HG03135 (cell line): ENCODE data around the gene VAT1L.
A peak's percentile ranks its signal among the peaks of the same experiment; 100 is the strongest.
"Not testable (repeated sequence)": the region's sequence is repeated elsewhere in the genome, so short reads cannot be mapped to it uniquely, and the experiment has no call there.

Source experiments
- ATAC-seq: cut with Tn5 transposase; IDR thresholded peaks from one replicate; pipeline ENCODE4 v1.9.1; 2021; ENCODE audit warnings: mild to moderate bottlenecking, moderate library complexity; ENCODE audit not compliant: unreplicated experiment

Gene VAT1L

DNA sequence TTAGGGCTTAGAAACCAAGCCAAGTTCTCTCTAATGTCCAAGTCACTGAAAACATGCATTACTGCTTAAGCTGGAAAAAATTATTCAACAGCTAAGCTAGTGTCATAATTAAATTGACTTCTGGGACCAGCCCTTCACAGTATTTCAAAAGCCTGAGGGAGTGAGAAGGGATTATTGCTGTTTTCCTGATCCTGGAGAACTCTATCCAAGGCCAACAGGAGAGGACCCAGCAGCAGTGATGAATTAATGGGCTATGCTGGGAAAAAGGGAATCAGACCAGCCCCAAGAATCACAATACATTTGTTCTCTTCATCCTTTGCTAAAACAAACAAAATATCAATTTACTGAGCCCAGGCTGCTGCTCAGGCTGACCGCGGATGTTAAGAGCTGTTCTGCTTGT lies 199.4 kb downstream of the VAT1L start:
- no peak for ATAC-seq

DNA sequence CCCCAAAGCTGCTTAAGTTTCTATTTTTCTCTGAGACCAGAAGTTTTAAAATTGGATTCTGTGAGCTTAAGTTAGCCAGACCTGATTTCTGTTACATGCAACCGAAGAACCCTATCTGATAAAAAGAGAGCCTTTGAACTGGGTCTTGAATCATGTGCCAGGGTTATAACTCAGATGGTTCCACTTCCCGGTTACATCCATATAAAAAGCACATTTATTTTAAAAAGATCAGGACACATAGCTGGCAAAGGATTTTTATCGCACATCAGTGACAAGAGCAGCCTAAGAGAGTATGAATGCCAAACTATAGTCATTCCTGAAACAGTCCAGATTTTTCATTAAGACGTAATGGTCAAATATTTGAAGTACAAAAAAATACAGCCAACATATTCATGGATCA lies 201.5 kb downstream of the VAT1L start:
- ATAC-seq: no peak

DNA sequence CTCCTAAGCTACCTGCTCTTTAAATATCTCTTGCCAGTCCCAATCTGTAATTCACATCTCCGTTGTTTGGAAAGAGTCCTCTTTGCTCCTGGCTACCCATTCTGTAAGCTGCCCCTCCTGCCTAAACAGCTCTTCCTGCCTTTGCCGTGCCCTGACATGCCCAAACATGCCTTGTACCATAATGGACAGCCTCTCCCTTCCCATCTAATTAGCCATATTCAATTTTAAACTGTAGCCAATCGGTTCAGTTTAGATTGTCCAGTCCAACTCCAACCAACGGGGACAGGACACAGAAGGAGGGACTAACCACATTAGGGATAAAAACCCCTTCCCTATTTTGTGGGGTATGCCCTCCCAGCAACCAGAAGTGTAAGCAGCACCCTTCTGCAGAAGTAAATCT lies 203.3 kb downstream of the VAT1L start:
- no peak for ATAC-seq

GRCh38 chr16:77992381-77992780 lies 204.0 kb downstream of the VAT1L start:
- not testable (repeated sequence) for ATAC-seq

DNA sequence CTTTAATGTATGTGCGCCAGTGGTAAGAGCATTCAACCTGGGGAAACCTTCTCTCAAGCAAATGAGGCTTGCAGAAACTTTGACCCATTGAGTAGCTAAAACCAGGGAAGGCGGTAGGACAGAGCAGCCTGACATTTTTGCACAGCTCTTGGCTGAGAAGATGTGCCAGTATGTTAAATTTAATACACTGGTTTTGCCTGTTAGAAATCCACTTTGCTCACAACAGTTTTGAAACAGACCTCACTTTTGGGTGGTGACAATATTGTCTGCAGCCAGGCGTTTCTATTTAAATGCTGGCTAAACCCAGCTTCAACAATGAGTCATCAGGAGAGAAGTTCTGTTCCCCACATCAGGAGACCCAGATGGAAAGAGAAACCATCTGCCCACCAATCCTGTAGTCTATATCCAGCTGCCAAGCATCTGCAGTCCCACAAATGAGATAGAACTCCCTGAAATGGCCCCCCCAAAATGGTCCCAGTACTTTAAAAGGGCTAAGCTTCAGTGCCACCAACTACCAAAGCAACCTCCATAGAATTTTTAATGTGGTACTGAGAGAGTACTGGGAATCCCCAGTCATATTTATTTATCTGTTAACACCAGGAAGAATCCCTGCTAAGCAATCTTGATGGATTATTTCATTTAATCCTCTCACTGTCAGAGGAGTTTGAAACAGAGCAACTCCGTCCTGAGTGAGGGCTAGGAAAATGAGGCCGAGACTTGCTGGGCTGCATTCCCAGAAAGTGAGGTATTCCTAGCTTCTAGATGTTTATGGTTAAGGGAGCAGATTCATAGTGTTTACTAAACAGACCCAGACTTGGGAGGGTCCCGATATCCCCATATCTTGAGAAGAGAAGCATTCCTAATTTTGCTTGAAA lies 205.0 kb downstream of the VAT1L start:
- ATAC-seq: no peak

DNA sequence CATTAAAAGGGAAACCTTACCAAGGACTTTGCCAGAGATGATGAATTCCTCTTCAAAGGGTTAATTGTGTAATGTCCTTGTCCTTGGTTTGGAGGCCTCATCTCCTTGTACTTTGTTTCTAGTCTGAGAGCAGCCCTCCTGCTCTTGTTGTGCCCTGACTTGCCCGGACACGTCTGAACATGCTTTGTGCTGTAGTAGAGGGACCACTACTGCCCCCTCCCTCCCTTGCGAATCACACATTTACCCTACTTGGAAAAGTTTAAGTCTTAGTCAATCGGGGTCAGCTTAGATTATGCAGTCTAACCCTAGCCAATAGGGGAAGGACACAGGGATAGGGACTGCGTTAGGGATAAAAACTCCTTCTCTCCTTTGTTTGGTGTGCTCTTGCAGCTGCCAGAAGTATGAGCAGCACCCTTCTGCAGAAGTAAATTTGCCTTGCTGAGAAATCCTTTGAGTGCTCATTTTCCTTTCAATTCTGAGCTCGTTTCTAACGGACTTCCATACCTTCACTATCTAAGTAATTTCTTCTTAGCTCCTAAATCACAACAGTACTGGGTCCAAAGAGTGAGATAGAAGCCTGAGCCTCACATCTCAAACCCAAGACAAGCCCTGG lies 207.6 kb downstream of the VAT1L start:
- ATAC-seq: no peak

DNA sequence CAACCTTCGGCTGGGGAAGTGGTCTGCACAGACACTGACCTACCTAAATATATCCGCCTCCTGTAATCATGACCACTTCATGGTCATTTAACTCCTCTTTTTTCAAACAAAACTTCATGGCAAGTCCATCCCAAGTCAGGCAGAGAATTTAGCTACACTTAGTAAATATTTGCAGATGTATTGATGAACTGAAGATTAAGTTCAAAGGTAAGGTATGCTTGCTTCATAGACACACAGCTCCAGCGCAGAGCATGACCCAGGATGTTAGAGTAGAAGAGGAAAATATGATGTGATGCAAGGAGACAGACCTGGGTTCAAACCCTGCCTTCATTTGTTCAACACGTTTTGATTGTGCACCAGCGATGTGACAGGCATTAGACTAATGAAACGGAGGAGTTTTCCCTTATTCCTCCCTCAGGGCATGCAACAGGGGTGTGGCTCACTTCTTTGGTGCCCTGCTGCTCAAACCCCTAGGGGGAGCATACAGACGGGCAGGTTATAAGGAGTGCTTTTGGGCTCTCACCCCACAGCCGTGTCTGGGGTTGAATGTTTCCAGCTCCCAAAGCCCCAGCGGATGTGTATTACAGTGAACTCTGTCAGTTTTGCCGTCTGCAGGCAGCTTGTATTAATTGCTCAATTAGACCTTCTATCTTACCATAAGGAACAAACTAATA lies 210.1 kb downstream of the VAT1L start:
- ATAC-seq: no peak

GRCh38 chr16:78001451-78002025 lies 213.2 kb downstream of the VAT1L start:
- no peak for ATAC-seq

DNA sequence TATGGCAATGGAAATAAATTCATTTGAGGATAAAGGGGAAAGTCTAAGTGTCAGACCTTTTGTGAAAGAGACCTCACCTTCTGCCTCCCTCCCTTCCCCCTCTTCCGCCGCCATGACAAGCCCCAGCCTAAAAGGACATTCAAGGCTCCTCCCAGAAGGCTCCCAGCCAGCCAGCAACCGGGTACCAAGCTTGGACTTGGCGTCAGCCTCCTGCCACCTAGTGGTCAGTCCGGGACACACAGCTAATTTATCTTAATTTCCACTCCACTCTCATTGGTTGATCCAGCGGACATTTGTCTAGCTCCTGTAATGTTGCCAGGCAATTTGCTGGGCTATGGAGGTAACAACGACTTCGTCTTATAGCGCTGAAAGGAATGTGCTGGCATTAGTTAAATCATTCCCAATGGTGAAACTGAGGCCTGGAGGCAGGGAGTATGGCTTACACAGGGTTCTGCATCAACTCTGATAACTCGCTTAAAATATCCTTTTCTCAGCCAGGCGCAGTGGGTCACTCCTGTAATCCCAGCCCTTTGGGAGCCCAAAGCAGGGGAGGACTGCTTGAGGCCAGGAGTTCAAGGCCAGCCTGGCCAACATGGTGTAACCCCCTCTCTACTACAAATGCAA lies 214.7 kb downstream of the VAT1L start:
- ATAC-seq: peak; percentile 99

GRCh38 chr16:78004517-78004916 lies 216.2 kb downstream of the VAT1L start:
- ATAC-seq: no peak

DNA sequence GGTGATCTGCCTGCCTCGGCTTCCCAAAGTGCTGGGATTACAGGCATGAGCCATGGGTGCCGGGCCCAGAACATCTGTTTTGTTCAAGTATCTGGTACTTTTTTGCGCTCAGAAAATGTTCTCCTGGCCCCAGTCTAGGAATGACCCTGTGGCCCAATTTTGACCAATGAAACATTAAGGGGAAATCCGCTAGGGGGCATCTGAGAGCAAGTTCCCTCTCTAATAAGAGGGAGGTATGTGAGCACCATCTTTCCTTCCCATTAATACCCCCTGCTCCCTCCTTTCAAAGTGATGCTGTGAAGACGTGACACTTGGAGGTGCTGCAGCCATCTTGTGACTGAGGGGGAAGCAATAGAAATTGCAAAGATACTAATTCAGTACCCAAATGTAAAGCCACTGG lies 217.5 kb downstream of the VAT1L start:
- ATAC-seq: no peak

DNA sequence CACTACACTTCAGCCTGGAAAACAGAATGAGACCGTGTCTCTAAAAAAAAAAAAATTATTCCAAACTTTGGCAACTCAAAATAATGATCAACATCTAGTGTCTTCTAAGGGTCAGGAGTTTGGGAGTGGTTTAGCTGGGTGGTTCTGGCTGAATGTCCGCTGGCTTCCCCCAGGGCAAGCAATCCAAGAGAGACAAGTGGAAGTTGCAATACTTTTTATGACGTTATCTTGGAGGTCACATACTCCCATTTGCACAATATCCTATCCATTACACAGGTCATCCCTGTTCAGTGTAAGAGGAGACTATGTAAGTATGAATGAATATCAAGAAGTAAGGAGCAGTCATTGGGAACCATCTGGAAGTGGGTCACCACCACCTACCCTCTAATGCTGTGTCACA lies 218.8 kb downstream of the VAT1L start:
- ATAC-seq: no peak

DNA sequence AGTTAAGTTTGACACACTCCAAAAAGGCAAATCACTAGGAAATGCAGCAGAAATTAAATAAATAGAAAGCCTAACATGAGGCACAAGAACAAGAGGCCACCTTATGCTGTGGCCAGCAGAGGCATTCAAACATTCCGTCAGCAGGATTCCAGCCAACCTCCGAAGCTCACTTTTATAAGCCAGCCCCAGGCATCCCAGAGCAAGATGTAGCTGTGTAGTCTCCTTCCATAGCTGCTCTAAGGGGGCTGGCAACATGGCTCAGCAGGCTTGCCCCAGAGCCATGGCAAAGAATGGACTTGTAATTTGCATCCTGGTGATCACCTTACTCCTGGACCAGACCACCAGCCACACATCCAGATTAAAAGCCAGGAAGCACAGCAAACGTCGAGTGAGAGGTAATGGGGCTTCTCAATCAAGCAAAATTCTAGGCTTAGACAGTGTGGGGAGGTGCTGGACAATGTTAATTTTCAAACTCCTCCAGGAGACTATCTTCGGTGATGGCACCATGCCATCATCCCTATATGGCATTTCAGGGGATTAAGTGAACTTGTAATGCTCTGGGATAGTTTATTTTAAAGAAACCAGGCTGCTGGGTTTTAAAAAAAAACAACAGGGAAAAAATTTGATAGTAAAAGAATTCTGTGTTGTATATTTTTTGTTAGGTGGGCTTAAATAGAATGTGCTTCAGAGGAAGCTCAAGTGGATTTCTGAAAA lies 234.1 kb downstream of the VAT1L start, which contains the start of gene CLEC3A:
TSS of gene CLEC3A (plus strand) at position 202 of the 714 bp plus-strand sequence. CDS start at position 281, 79 bp downstream.
- no peak for ATAC-seq

DNA sequence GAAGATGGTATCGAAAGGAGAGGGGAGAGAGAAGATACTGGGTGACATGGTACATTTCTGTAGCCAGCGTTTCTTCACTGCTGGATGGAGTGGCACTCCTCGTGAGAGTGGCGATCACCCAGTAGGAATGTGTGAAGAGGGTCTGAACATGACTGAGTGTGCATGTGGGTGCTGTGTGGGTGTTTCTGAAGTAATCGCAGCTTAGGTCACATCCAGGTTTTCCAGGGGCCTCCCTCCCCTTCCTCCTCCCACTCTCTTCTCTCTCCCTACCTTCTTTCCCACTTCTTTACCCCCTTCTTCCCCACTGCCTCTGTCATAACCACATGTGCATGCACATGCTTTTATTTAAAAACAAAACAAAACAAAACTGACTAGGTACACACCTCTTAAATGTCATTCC lies 235.8 kb downstream of the VAT1L start:
- no peak for ATAC-seq

DNA sequence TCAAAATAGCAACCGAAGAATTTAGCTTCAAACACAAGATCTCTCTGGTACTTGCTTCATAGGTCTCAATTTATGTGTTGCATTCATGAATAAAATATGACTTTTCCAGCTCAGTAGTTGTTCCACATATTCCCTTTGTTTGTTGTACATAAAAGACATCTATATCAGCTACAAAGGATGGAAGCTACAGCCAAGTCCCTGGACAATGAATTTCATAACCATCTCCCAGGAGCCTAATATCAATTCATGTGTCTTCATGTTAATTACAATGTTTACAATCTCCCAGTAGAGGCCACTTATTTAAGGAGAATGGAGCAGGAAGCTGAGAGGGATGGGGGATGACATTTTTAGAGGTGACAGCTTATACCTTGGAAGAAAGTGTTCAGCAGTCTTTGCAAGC lies 237.3 kb downstream of the VAT1L start:
- ATAC-seq: no peak

GRCh38 chr16:78028018-78028417 lies 239.7 kb downstream of the VAT1L start:
- no peak for ATAC-seq
